NCI-H1930 (cell line): ENCODE data around the gene SPG7.

Experiments used
- DNase-seq, 2 experiments: peaks; one replicate each; lab custom pipeline; 2025; lab: John Stamatoyannopoulos, UW

The SPG7 gene

GRCh38 chr16:89485701-89486246, 22.4 kb upstream of the SPG7 start:
- no peak for DNase-seq

- DNase-seq = peak; percentile 6 to 27
Measured at GRCh38 chr16:89489040-89489897, 18.9 kb upstream of the SPG7 start.

GRCh38 chr16:89489898-89490438, 18.2 kb upstream of the SPG7 start:
- no peak for DNase-seq

- DNase-seq = peak; percentile 95
Measured at GRCh38 chr16:89490439-89491237, 17.6 kb upstream of the SPG7 start, which contains the start of gene ANKRD11. Gene ANKRD11 (minus strand): TSS chr16:89490561. CDS start chr16:89317019, 173,542 bp downstream.

GRCh38 chr16:89491238-89491869, 16.8 kb upstream of the SPG7 start:
- DNase-seq = no peak

- DNase-seq = no peak
Measured at GRCh38 chr16:89491974-89492687, 16.1 kb upstream of the SPG7 start.

- DNase-seq = no peak
Measured at GRCh38 chr16:89493776-89494175, 14.4 kb upstream of the SPG7 start.

GRCh38 chr16:89495121-89495520, 13.1 kb upstream of the SPG7 start:
- no peak for DNase-seq

GRCh38 chr16:89498839-89499238, 9.4 kb upstream of the SPG7 start:
- no peak for DNase-seq

GRCh38 chr16:89499767-89500166, 8.4 kb upstream of the SPG7 start:
- no peak for DNase-seq

- DNase-seq = no peak
Measured at GRCh38 chr16:89502081-89502843, 5.9 kb upstream of the SPG7 start.

- no peak for DNase-seq
Measured at GRCh38 chr16:89504091-89504490, 4.1 kb upstream of the SPG7 start.

GRCh38 chr16:89505204-89506112, 2.7 kb upstream of the SPG7 start:
- no peak for DNase-seq

- DNase-seq = no peak
Measured at GRCh38 chr16:89506113-89506504, 2.1 kb upstream of the SPG7 start.

GRCh38 chr16:89506791-89507191, 1.4 kb upstream of the SPG7 start:
- no peak for DNase-seq

GRCh38 chr16:89507214-89507833, 879 bp upstream of the SPG7 start:
- no peak for DNase-seq

GRCh38 chr16:89510526-89510925, 2.3 kb downstream of the SPG7 start:
- no peak for DNase-seq

GRCh38 chr16:89511374-89511773, 3.2 kb downstream of the SPG7 start:
- DNase-seq = no peak

- DNase-seq = no peak
Measured at GRCh38 chr16:89512453-89512852, 4.2 kb downstream of the SPG7 start.
